HCT116 (cell line): ENCODE measurements around the gene CACNA1G.
A peak's percentile ranks its signal among the peaks of the same experiment; 100 is the strongest.

Source experiments
- EZH2phosphoT487 ChIP-seq: fragments of 200-600 bp; IDR thresholded peaks from 2 replicates; pipeline ENCODE4 v1.6.1; 2018; ENCODE audit warnings: antibody characterized with exemption, borderline replicate concordance
- POLR2A ChIP-seq: IDR thresholded peaks from 2 replicates; pipeline ENCODE4 v1.7.0; 2011; ENCODE audit warnings: borderline replicate concordance; ENCODE audit not compliant: insufficient read depth, insufficient read length; ENCODE audit errors: extremely low read depth
- TF ChIP-seq, protein P1 (sequence below), 3 experiments: fragments of 200-600 bp in 1 of 3; sonication (generic) in 1 of 3; IDR thresholded peaks in 2 of 3; conservative IDR thresholded peaks in 1 of 3; 2 replicates each; pipeline ENCODE4 v1.5.1; 2012 to 2017; ENCODE audit warnings: low read depth in 2 of 3, low read length in 2 of 3, antibody characterized with exemption in 1 of 3, borderline replicate concordance in 1 of 3, control low read depth in 1 of 3, mild to moderate bottlenecking in 1 of 3, mixed read lengths in 1 of 3, mixed run types in 1 of 3, moderate library complexity in 1 of 3; ENCODE audit not compliant: insufficient read depth in 1 of 3

DNA sequence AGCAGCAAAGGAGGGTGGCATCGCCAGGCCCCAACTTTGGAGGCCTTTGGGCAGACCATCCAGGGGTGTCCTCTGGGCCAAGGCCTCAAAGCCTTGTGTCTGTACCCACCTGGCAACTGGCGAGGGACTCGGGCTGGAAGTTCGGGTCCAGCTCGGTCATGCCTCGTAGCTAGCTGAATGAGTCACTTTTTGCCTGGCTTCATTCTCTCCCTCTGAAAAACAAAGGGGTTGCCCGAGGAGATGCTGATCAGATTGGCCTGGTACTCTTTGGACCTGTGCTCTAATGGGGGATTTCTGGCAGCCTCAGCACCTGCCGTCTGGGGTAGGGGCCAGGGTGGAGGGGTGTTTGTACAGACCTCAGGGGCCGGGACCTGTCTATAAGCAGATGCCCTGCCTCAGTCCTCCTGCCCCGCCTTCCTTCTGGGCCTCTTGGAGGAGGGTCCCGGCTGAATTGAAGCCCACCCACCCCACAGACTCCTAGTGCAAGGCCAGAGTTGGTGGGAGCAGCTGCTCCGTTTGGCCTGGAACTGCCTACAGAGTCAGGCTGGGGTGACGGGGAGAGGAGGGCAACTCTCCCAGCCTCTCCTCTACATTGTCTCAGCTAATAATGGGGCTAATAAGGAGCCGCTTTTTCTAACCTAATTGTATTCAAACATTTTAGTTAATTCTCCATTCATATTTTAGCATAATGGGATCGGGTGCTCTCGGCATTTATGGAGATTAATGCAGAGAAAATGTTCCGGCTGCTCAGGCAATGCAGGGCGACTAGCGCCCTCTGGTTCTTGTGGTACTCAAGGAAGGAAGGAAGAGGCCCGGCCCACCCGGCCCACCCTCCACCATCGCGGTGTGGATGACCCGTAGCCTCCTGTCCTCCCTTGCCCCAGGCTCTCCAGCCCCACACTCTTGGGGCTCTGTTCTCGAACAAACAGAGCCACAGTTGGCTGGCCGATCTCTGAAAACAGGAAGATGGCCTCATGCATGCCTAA, 52.8 kb downstream of the CACNA1G start:
- TF ChIP-seq, protein P1, sequence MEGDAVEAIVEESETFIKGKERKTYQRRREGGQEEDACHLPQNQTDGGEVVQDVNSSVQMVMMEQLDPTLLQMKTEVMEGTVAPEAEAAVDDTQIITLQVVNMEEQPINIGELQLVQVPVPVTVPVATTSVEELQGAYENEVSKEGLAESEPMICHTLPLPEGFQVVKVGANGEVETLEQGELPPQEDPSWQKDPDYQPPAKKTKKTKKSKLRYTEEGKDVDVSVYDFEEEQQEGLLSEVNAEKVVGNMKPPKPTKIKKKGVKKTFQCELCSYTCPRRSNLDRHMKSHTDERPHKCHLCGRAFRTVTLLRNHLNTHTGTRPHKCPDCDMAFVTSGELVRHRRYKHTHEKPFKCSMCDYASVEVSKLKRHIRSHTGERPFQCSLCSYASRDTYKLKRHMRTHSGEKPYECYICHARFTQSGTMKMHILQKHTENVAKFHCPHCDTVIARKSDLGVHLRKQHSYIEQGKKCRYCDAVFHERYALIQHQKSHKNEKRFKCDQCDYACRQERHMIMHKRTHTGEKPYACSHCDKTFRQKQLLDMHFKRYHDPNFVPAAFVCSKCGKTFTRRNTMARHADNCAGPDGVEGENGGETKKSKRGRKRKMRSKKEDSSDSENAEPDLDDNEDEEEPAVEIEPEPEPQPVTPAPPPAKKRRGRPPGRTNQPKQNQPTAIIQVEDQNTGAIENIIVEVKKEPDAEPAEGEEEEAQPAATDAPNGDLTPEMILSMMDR (IDR thresholded peaks at IDR 0.05 in 2 of 3, conservative IDR thresholded peaks at IDR 0.05 in 1 of 3; ENCODE audit: borderline replicate concordance in 1 of 3, insufficient read depth in 1 of 3, low read depth in 2 of 3, low read length in 2 of 3), result 0 out of 6 replicates have a peak, but pooled peaks of 2 of the 3 experiments have one; percentile 4 to 13
- TF ChIP-seq EZH2phosphoT487 (no peak), POLR2A (no peak)
